Right lobe of liver (tissue), 6 donors: ENCODE results near the gene ITPR1. TPM values are rescaled to one million over a fixed set of nuclear protein-coding genes. Genes with fewer than 3 reads are reported as not detected.

Experiments
- ATAC-seq, 4 donors: fragments of 200-7000 bp; cut with Tn5 transposase; one replicate each; pipeline ENCODE4 v1.9.1; 2020; ENCODE audit warnings: mild to moderate bottlenecking in 4 of 4, moderate library complexity in 4 of 4
- DNase-seq, 3 donors: peaks; one replicate each; pipeline ENCODE4 v3.0.0-alpha.2; 2020
- H3K27ac ChIP-seq, 3 donors: fragments of 200-600 bp; one replicate each; pipeline ENCODE4 v1.8.0; 2022
- H3K27me3 ChIP-seq, 2 donors: fragments of 200-600 bp; one replicate each; pipeline ENCODE4 v1.8.0; 2022
- H3K36me3 ChIP-seq, 4 donors: fragments of 200-600 bp; sonication (generic) in 1 of 4; one replicate each; pipeline versions ENCODE4 v1.5.1 to v1.8.0; 2017 to 2022; ENCODE audit warnings: control low read depth in 1 of 4
- H3K4me1 ChIP-seq, 4 donors: fragments of 200-600 bp; sonication (generic) in 1 of 4; one replicate each; pipeline versions ENCODE4 v1.5.1 to v1.8.0; 2017 to 2022; ENCODE audit warnings: control low read depth in 1 of 4
- H3K4me3 ChIP-seq, 3 donors: fragments of 200-600 bp; one replicate each; pipeline ENCODE4 v1.8.0; 2022
- H3K9me3 ChIP-seq, 4 donors: fragments of 200-600 bp; sonication (generic) in 1 of 4; one replicate each; pipeline versions ENCODE4 v1.5.1 to v1.8.0; 2017 to 2022; ENCODE audit warnings: control low read depth in 1 of 4
- CTCF ChIP-seq, 4 donors: fragments of 200-600 bp in 3 of 4; fragments of 450-650 bp in 1 of 4; IDR thresholded peaks; one replicate each; pipeline versions ENCODE4 v1.5.1 to v1.8.0; 2016 to 2022; ENCODE audit warnings: antibody characterized with exemption in 4 of 4, mild to moderate bottlenecking in 2 of 4
- POLR2A ChIP-seq: fragments of 450-650 bp; IDR thresholded peaks from one replicate; pipeline ENCODE4 v1.6.1; 2017; ENCODE audit warnings: antibody characterized with exemption, mild to moderate bottlenecking
- WGBS: methylation state at CpG from one replicate; pipeline ENCODE4 v1.1.6; 2018; ENCODE audit warnings: low coverage, low lambda C conversion rate; ENCODE audit not compliant: insufficient coverage; ENCODE audit errors: missing lambda C conversion rate; 5-methylcytosine and 5-hydroxymethylcytosine counted together
- intact Hi-C, 2 donors: fragments of 100-400 bp; cut with DNase I; formaldehyde crosslinking; loops; one replicate each; pipeline versions ENCODE4 v1.11.2 to v1.14.1; 2022
- total RNA-seq, 6 experiments: library from RNA; depleted of rRNA in 2 of 6; stranded (reverse); fragments of >200 nt in 2 of 6; fragmentation: NEBNext Ultra II Directional in 3 of 6; extraction: Animal tissue kit (Norgen Biotek cat#: 25700) in 3 of 6; gene quantifications; one replicate each; pipeline versions ENCODE4 v1.1.0 to v1.2.4, GENCODE V29; 2016 to 2023
- donor health status: DM: no; HTN: yes; CAD: no.
- donor health status: DM: no; HTN: no; CAD: no.
- donor health status: DM: no; HTN: no; CAD: no.
- donor health status: DM: no; HTN: yes; CAD: no.
- donor health status: DM: no; HTN: yes; CAD: no.

ITPR1 gene
- total RNA-seq, 6 experiments from 2014 or later: 6.5 to 16.2 (median 11.5) TPM

GRCh38 chr3:4732925-4733324 is 239.8 kb downstream of the ITPR1 start:
- Histone ChIP-seq H3K36me3 (no peaks in the 10 kb centered on the region), H3K27me3 (no peaks in the 10 kb centered on the region), H3K27ac (no peak overlapping the region), H3K4me3 (no peak overlapping the region), H3K4me1 (peaks cover 0 to 10% (median 4%) of the 10 kb centered on the region in 4 donors), H3K9me3 (no peaks in the 10 kb centered on the region)
- WGBS: 83% methylated on average over 11 of the region's 12 CpGs
- ATAC-seq: no peak
- no peak for TF ChIP-seq POLR2A
- TF ChIP-seq CTCF (IDR thresholded peaks at IDR 0.05): no peak
- DNase-seq: no peak
- intact Hi-C loops: loop anchor here (10.0 kb wide), 2 partner anchors 142 to 242 kb away; partner anchors contain the start of gene BHLHE40 (in 1 of the 2)

DNA sequence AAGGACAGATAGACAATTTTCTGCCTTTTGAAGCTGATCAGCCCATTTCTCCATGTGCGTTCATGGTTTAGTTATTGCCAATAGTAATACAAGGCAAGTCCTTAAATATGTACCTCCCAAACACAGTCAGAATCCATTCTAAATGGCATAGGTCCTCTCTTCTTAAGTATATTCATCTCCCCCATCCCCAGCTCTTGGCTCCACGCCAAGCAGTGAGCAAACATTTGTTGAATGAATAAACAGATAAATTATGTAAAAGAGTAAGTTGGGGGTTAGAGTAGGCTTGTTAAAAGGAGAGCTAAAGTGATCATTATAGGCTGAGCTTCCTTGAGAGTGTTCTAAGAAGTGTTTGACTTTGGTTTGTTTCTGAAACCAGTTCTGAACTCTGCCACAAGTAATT is 241.3 kb downstream of the ITPR1 start:
- no peak overlapping the region for H3K27ac ChIP-seq
- intact Hi-C loops: loop anchor here (10.0 kb wide), 2 partner anchors 140 to 240 kb away; partner anchors contain the start of gene BHLHE40 (in 1 of the 2)
- no peaks in the 10 kb centered on the region for H3K36me3 ChIP-seq
- no peak for DNase-seq
- H3K9me3 ChIP-seq: no peaks in the 10 kb centered on the region
- no peak for ATAC-seq
- H3K27me3 ChIP-seq: no peaks in the 10 kb centered on the region
- TF ChIP-seq POLR2A (no peak), CTCF (IDR thresholded peaks at IDR 0.05) (no peak)
- H3K4me1 ChIP-seq: peaks cover 0 to 3% (median 0%) of the 10 kb centered on the region in 4 donors
- 59% methylated on average over 2 of the region's 2 CpGs for WGBS
- H3K4me3 ChIP-seq: no peak overlapping the region

DNA sequence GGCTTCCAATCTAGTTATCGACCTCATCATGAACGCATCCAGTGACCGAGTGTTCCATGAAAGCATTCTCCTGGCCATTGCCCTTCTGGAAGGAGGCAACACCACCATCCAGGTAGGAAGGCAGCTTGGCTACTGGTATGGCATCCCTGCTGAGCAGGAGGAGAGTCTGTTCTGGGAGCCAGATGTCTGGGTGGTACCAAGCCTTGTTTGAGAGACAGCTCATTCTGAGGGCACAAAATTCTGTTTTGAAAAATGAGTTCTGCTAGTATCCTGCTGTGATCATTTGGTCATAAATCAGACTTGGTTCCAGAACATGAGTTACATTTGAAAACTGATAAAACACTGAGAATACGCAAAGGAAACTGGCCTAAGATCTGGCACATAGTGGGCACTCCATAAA is 242.1 kb downstream of the ITPR1 start:
- H3K27me3 ChIP-seq: no peaks in the 10 kb centered on the region
- no peak for TF ChIP-seq CTCF (IDR thresholded peaks at IDR 0.05)
- no peak for TF ChIP-seq POLR2A
- H3K36me3 ChIP-seq: no peaks in the 10 kb centered on the region
- DNase-seq: no peak
- H3K9me3 ChIP-seq: no peaks in the 10 kb centered on the region
- no peak overlapping the region for H3K4me3 ChIP-seq
- H3K27ac ChIP-seq: no peak overlapping the region
- WGBS: 89% methylated on average over 3 of the region's 4 CpGs
- H3K4me1 ChIP-seq: no peaks in the 10 kb centered on the region
- ATAC-seq: no peak
- intact Hi-C loops: loop anchor here (10.0 kb wide), 2 partner anchors 140 to 240 kb away; partner anchors contain the start of gene BHLHE40 (in 1 of the 2)

GRCh38 chr3:4736284-4736861 is 243.2 kb downstream of the ITPR1 start:
- DNase-seq: no peak
- ATAC-seq: peak; percentile 10 to 43 (median 25)
- H3K27ac ChIP-seq: no peak overlapping the region
- intact Hi-C loops: loop anchor here (10.0 kb wide), 2 partner anchors 138 to 238 kb away; partner anchors contain the start of gene BHLHE40 (in 1 of the 2)
- H3K4me1 ChIP-seq: peaks cover 0 to 5% (median 3%) of the 10 kb centered on the region in 4 donors
- H3K4me3 ChIP-seq: no peak overlapping the region
- H3K9me3 ChIP-seq: no peaks in the 10 kb centered on the region
- H3K27me3 ChIP-seq: no peaks in the 10 kb centered on the region
- 78% methylated on average over 12 of the region's 14 CpGs for WGBS
- no peaks in the 10 kb centered on the region for H3K36me3 ChIP-seq
- TF ChIP-seq POLR2A (no peak), CTCF (IDR thresholded peaks at IDR 0.05) (no peak)
